ENCODE measurements around the gene MLH3. TPM values are rescaled to one million over a fixed set of nuclear protein-coding genes. Genes with fewer than 3 reads are reported as not detected.

MLH3 gene
- total and polyA plus RNA-seq, 2 donors (not counting 1 experiment from before 2014, with no cell fraction given): 12.2 to 53.8 TPM

- Histone ChIP-seq H3K79me2 (ENCODE audit: control insufficient read depth, insufficient read depth, low read length) (no peaks in the 10 kb centered on the region), H3K27ac (ENCODE audit: insufficient read depth, low read length) (no peak overlapping the region), H3K9ac (ENCODE audit: insufficient read depth, low read length) (no peak overlapping the region), H2AFZ (ENCODE audit: low read length) (no peak overlapping the region), H3K36me3 (ENCODE audit: control insufficient read depth, insufficient read depth, low read length) (no peaks in the 10 kb centered on the region), H4K20me1 (ENCODE audit: control insufficient read depth, extremely low read depth, insufficient read depth, low read length) (no peaks in the 10 kb centered on the region), H3K9me3 (ENCODE audit: control insufficient read depth, insufficient read depth, low read depth, low read length) (no peaks in the 10 kb centered on the region), H3K4me2 (ENCODE audit: extremely low read depth, insufficient read depth, low read length) (no peak overlapping the region), H3K27me3 (ENCODE audit: control insufficient read depth, insufficient read depth, low read length) (no peaks in the 10 kb centered on the region), H3K4me1 (ENCODE audit: control insufficient read depth, extremely low read depth, insufficient read depth, low read length) (no peaks in the 10 kb centered on the region), H3K4me3 (replicated peaks in 1 of 4; ENCODE audit: control extremely low read depth in 1 of 4, insufficient read depth in 1 of 4, low read depth in 3 of 4, low read length in 4 of 4) (no peak overlapping the region)
- no peak for DNase-seq (ENCODE audit: low read depth in 2 of 2)
- TF ChIP-seq CTCF (conservative IDR thresholded peaks at IDR 0.05 in 1 of 2, IDR thresholded peaks at IDR 0.05 in 1 of 2; ENCODE audit: low read depth in 1 of 2, low read length in 2 of 2): no peak
- no peak for TF ChIP-seq EZH2 (IDR thresholded peaks at IDR 0.05; ENCODE audit: low read length, missing control alignments)
Measured at GRCh38 chr14:74978416-74978947, 72.8 kb downstream of the MLH3 start.

GRCh38 chr14:74977901-74978385 lies 73.3 kb downstream of the MLH3 start:
- no peaks in the 10 kb centered on the region for H3K9me3 ChIP-seq (ENCODE audit: control insufficient read depth, insufficient read depth, low read depth, low read length)
- no peaks in the 10 kb centered on the region for H3K27me3 ChIP-seq (ENCODE audit: control insufficient read depth, insufficient read depth, low read length)
- no peaks in the 10 kb centered on the region for H4K20me1 ChIP-seq (ENCODE audit: control insufficient read depth, extremely low read depth, insufficient read depth, low read length)
- H3K4me2 ChIP-seq (ENCODE audit: extremely low read depth, insufficient read depth, low read length): no peak overlapping the region
- no peak overlapping the region for H3K9ac ChIP-seq (ENCODE audit: insufficient read depth, low read length)
- no peaks in the 10 kb centered on the region for H3K4me1 ChIP-seq (ENCODE audit: control insufficient read depth, extremely low read depth, insufficient read depth, low read length)
- no peaks in the 10 kb centered on the region for H3K36me3 ChIP-seq (ENCODE audit: control insufficient read depth, insufficient read depth, low read length)
- no peaks in the 10 kb centered on the region for H3K79me2 ChIP-seq (ENCODE audit: control insufficient read depth, insufficient read depth, low read length)
- H3K27ac ChIP-seq (ENCODE audit: insufficient read depth, low read length): no peak overlapping the region
- no peak for DNase-seq (ENCODE audit: low read depth in 2 of 2)
- TF ChIP-seq CTCF (conservative IDR thresholded peaks at IDR 0.05 in 1 of 2, IDR thresholded peaks at IDR 0.05 in 1 of 2; ENCODE audit: low read depth in 1 of 2, low read length in 2 of 2): no peak
- TF ChIP-seq EZH2 (IDR thresholded peaks at IDR 0.05; ENCODE audit: low read length, missing control alignments): no peak
- no peak overlapping the region for H3K4me3 ChIP-seq (replicated peaks in 1 of 4; ENCODE audit: control extremely low read depth in 1 of 4, insufficient read depth in 1 of 4, low read depth in 3 of 4, low read length in 4 of 4)
- no peak overlapping the region for H2AFZ ChIP-seq (ENCODE audit: low read length)

- Histone ChIP-seq H4K20me1 (ENCODE audit: control insufficient read depth, extremely low read depth, insufficient read depth, low read length) (no peaks in the 10 kb centered on the region), H3K27ac (ENCODE audit: insufficient read depth, low read length) (no peak overlapping the region), H3K36me3 (ENCODE audit: control insufficient read depth, insufficient read depth, low read length) (no peaks in the 10 kb centered on the region), H3K4me2 (ENCODE audit: extremely low read depth, insufficient read depth, low read length) (no peak overlapping the region), H3K4me1 (ENCODE audit: control insufficient read depth, extremely low read depth, insufficient read depth, low read length) (no peaks in the 10 kb centered on the region), H3K4me3 (replicated peaks in 1 of 4; ENCODE audit: control extremely low read depth in 1 of 4, insufficient read depth in 1 of 4, low read depth in 3 of 4, low read length in 4 of 4) (no peak overlapping the region), H3K9me3 (ENCODE audit: control insufficient read depth, insufficient read depth, low read depth, low read length) (no peaks in the 10 kb centered on the region), H3K9ac (ENCODE audit: insufficient read depth, low read length) (no peak overlapping the region), H3K79me2 (ENCODE audit: control insufficient read depth, insufficient read depth, low read length) (no peaks in the 10 kb centered on the region), H3K27me3 (ENCODE audit: control insufficient read depth, insufficient read depth, low read length) (no peaks in the 10 kb centered on the region), H2AFZ (ENCODE audit: low read length) (no peak overlapping the region)
- DNase-seq (ENCODE audit: low read depth in 2 of 2): no peak
- no peak for TF ChIP-seq CTCF (conservative IDR thresholded peaks at IDR 0.05 in 1 of 2, IDR thresholded peaks at IDR 0.05 in 1 of 2; ENCODE audit: low read depth in 1 of 2, low read length in 2 of 2)
- no peak for TF ChIP-seq EZH2 (IDR thresholded peaks at IDR 0.05; ENCODE audit: low read length, missing control alignments)
Measured at GRCh38 chr14:74977164-74977900, 73.9 kb downstream of the MLH3 start.

All from fibroblast of lung (primary cell).